Activated CD4-positive, alpha-beta T cell treated with anti-CD3 and anti-CD28 coated beads, Interleukin-2, Interleukin-6, amounts not matched to agents 100 ng/mL and 50 ng/mL, durations not matched to agents 16 hours and 8 hours (primary cell): ENCODE results near the gene PRKCA.

Experiments used
- DNase-seq: peaks from one replicate; pipeline ENCODE4 v3.0.0-alpha.2; 2020

PRKCA gene

DNA sequence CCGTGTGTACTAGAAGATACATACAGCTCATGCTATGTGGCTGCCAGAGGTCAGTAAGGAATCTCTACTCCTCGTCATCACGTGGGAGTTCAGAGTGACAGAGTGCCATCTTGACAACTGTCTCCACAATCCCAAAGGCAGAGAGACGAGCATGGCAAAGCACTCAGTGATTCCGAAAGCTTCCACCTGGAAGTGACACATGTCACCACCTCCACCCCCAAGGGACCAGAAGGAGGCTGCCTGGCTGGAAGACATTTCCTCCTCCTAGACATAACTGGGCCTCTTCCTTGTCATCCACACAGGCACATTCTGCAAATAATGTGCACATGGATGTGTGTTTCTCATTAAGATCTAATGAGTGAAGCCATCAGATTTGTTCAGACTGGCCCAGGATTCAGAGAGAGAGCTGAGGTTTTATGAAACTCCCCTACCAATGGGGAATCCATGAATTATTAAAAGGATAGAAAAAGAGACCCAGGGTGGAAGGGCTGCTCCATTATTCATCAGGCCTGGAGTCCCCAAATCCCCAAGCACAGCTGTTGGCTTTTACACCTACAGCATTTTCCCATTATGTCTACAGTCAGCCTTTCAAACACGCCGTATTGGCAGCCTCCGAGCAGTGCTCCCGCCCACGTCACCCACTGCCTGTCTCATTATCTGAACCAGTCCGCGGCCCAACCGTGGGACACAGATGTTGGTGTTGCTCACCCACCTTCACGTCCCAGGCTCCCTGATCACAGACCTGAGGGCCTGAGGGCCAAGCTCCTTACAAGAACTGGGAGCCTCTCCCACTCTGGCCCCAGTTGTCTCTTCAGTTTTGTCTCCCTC lies 529.2 kb downstream of the PRKCA start:
- DNase-seq, result no peak

DNA sequence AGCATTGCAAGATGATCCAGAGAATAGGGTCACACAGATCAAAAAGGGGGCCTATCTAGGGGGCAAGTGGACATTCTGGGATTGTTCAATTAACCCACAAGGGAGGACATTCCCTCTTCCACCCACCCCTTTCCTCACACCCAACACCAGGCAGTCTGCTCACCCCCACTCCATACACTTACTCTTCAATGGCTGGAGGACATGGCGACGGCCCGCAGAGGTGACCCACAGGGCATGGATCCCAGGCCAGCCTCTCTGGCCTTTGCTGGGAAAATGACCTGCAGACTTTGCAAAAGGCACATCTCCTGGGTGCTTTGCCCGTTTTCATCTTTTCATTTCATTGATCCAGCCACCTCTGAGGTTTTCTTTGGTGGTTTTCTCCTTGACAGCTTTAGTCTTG lies 530.8 kb downstream of the PRKCA start:
- no peak for DNase-seq

DNA sequence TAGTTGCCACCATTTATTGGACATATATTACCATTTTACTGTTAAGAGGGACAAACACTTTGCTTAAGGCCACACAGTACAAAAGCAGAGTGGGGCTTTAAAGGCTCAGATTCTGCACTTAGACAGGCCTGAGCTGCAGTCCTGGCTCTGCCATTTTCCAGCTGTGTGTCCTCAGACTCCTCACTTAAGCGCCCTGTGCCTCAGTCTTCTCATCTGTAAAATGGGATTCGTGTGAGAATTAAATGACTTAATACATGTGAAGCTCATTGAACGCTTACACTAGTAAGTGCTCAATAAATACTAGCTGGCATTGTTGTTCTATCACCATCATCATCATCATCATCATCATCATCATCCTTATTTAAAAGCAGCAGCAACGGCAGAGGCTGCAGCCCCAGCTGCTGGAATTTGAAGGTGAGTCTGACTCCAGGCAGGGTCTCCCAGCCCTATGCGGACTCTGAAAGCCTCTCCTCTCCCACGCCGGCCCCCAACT lies 532.1 kb downstream of the PRKCA start:
- no peak for DNase-seq

DNA sequence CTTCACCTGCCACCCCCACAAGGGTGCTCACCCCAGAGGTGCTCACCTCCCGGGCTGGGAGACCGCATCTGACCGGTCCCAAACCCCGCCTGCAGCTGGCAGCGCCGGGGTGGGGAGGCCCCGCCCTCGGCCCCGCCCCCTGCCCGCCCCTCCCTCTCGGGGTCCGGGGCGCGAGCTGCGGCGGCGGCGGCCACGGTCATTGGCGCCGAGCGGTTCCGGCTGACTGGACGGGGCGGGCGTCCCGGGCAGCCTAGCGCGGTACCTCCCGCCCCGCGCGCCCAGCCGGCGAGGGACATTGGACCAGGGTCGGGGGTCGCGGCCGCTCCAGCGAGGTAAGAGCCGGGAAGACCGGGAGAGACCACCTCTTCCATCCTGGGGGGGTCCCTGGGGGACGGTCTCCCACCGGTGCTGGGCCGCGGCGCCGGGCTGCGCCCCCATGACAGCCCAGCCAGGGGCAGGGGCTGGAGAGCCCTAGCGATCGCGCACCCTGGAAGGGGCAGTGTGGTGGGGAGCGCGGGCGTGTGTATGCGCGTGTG lies 532.6 kb downstream of the PRKCA start, which contains the start of gene CACNG5:
Gene CACNG5 (plus strand): TSS at position 199 of the 536 bp plus-strand sequence. CDS start 42,216 bp downstream, outside the sequence.
- no peak for DNase-seq

DNA sequence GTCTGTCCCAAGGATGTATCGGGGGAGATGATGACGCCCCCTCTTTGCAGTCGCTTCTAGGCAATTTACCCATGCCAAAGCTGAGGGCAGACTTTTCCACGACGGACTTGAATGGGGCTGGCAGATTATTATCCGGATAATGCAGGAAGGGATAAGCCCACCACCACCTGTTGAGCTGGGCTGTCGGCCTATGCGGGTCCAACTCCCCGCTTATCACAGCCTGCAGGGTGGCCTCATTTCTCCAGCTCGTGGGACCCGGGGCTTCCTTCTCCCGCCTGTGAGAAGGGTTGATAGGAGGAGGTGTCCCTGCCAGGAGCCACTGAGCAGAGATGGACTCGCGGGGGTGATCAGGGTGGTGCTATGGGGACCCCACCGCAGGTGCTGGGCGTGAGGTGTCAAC lies 533.1 kb downstream of the PRKCA start:
- no peak for DNase-seq

DNA sequence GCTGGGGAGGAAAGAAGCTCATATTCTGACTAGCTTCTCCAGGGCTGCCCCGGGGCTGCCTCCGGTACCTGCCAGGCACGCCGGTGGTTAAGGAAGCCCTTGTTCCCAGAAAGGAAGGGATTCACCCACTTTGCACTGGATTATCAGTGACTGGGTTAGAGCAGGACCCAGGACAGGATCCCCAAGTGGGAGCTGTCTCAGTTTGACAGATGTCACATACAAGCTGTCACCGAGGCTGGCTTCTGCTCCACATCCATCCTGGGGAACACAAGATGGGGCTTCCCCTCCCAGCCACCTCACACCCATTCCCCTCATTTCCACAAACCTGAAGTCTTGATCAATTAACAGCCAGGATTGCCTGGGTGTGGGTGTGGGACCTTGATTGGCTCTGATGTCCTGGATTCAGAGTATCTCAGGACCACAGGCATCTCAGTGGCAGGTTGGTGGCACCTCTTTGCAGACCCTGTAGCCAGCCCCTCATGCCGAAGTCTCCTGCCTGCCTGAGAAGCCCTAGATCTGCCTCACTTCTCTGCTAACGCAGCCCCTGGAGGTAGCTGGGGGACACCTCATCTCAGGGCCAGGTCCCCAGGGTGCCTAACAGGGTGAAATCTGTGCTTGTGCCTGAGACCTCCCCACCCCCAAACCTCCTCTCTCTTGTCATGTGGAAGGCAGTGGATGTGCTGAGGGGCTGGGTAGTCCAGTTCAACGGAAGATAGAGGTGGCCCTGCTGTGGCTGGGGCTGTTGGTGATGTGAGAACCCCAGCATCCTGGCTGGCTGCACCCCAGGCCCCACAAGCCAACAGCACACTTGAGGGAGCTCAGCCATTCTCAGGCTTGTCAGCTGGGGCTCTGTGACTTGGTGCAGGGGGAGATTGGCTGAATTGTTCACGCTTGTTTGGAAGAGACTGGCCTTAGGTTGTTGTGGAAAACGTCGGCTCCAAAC lies 533.9 kb downstream of the PRKCA start:
- no peak for DNase-seq

DNA sequence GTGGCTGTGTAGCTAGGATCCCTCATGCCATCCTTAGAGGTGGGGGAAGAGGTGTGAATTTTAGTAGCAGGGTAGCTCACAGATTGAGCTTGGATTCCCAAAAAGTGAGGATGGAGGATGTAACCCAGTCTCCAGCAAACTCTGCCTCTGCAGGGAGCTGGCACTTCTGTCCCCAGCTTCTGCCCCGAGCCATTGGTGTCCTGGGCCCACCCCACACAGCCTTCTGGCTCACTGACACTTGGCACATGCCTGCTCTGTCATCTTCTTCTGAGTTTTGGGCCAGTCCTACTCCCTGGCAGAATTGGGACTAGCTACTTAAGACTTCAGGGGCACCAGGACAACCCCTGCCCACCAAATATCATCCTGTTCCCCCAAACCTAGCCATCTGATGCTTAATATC lies 534.8 kb downstream of the PRKCA start:
- DNase-seq, result no peak

DNA sequence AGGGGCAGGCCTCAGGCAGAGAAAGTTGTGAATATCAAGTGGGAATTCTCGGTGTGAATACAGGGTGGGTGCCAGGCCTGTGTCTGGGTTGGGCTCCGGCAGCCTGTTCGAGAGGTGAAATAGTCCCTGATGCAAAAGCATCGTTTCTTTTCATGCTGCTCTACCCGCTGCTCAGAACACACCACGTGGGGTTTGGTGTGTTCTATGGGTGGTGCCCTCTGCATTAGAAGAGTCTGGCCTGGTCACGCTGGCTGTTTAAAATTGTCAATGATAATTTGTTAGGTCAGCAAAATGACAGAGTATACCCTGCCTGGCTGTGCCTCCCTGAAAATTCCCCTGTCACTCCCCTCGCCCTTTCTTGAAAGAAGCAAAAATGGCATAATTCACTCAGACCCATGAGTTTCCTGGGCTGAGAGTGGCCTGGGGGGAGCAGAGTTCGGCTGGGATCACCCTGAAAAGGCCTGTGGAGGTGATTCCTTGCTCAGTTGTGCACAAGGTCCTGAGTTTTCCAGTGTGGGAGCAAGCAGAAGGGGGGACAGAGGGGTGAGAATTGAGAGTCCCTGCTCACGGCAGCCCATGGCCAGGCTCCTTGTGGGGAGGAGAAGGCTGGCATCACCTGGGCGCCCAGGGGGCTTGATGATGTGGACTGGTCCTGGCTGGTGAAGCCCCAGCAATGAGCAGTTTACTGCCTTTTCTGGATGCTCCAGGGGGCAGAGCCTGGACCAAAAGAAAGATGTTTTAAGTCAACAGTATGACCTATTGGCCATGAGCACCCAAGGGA lies 535.7 kb downstream of the PRKCA start:
- DNase-seq, result no peak

DNA sequence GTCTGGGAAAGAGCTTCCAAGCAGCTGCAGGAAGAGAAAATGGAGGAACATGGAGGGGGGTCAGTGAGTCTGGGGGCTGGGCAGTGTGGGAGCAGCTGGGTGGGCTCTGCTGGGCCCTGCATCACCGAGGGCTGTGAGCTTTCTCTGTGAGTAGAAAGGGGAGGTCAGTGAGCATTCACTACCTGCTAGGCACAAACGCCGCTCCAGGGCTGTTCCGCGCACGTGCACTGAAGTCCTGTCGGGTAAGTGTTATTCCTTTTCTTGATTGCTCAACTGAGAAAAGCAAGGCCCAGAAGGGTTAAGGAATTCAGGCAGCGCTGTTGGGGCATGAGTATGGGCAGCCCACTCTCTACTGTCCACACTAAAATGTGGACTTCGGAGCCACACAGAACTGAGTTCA lies 537.2 kb downstream of the PRKCA start:
- DNase-seq, result no peak

DNA sequence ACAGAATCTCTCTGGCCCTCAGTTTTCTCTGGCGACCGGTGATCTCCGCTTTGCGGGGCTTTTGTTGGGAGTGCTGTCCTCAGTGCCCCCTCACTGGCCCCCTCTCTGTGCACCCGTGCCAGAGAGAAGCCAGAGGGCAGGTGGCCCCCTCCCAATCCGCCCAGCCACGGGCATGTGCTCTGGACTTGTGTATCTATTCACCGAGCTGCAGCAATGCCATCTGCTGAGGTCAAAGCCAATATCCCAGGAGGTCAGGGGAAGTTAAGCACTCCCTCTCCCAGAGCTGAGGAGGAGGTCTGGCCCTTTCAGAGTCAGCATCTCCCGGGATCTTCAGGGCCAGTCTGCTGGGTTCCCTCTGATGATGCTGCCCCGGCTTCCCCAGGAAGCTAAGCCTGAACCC lies 537.6 kb downstream of the PRKCA start:
- no peak for DNase-seq

DNA sequence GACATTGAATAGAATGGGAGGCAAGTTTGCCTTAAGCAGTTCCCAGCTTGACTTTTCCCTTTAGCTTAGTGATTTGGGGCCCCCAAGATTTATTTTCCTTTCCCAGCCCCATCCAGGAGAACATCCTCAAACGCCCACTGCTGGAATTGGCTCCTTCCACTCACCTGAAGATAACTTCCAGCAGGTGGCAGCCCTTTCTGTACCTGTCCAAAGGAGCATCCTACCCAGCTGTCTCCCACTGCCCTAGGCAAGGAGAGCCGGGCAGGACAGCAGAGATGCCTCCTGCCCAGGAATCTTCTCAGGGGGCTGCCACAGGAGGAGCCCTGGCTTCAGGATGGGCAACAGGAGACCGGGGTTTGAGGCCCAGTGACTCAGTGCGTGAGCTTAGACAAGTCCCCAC lies 538.9 kb downstream of the PRKCA start:
- DNase-seq, result no peak

DNA sequence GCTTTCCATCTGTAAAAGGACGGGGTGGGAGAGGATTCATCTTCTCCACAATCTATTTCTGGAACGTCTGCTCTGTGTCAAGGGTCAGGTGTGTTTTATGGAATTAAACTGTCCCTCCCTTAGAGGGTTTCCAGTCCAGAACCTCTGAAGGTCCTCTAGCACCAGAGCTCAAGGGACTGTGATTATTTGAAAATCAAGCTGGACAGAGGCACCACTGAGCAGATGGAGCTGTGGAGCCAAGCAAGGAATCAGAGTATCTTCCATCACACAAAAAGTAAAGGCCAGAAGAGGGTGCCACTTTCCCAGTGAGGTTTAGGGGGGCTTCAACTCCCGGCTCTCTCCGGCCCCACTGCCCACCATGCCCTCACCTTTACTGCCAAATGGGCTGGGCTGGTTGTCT lies 539.3 kb downstream of the PRKCA start:
- no peak for DNase-seq

DNA sequence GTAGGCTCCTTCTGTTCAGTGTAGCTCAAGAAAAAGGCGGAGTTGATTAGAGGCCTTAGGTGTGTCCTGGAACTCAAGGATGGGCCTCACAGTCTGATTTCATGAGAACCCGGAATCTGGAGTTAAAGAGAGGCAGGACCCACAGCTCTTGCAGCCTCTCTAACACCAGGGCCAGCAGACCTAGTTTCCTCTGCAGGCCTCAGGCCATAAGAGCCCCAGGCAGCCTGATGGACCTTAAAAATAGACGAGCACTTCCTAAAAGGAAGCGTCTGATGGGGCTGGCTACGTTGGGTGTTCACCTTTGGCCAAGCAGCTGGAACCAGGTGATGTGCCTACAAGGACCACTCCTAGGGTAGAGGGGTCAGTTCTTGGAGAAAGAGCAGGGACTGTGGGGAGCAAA lies 540.1 kb downstream of the PRKCA start:
- no peak for DNase-seq

DNA sequence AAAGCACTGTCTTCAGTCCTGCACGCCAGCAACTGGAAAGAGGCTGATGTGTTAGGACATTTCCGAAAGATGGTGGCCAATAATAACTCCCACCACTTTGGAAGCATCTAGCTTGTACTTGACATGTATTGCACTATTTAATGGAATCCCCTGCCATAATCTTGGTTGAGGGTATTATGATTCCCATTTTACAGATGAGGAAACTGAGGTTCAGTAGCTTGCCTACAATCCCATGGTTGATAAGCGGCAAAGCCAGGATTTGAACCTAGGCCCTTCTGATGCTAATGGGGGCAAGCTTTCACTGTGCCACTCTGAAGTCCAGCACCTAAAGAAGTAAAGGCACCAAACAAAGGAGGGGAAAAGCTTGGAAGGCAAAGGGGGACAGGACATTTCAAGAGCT lies 540.5 kb downstream of the PRKCA start:
- DNase-seq, result no peak

DNA sequence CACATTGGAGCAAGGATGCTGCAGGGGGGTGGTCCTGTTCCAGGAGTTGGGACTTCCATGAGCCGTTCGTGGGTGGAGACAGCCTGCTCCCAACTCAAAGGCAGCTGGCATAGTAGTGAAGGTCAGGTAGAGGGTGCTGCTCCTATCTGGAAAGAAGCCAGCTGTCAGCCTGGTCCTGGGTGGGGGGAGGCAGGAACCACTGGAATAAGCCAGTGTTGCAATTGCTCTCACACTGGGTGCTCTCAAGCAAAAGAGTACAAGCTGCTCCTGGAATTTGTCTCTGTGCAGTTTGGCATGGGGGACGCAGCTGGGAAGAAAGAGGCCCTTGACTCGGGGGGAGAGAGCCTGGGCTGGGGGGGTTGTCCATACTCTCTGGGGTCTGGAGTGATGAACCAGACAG lies 541.2 kb downstream of the PRKCA start:
- no peak for DNase-seq

DNA sequence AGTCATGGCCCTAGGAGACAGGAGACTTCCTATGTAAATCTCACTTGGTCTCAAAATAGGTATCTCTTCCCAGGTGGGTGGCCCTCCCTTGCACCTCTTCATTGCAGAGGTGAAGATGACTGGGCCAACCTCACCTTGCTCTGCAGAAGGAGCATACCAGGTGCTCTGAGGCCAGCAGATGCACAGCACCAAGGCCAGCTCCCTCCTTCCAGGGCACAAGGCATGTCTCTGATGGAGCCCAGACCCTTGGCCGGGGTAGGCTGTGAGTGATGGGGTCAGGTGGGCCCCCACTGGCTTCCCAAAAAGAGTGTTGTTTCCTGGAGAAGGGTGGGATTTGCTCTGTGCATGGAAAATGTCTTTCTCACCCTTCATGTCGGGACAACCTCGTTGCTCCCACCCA lies 545.3 kb downstream of the PRKCA start:
- DNase-seq, result no peak

DNA sequence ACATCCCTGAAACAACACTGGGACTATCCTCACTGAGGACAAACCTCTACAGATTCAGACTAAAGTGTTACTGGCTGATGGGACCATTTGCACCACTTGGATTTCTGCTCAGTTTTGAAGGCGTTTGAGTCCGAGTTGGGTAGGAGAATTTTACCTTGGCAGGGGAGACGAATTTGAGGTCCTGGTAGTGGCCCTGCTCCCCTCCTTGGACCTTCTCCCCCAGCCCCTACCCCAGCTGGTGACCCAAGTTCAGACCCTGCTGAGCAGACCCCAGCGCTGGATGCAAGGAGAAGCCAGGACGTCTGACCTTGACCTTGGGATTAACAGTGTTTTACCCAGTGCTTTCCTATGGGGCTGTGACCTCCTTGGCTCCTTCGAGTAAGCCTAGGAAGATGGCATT lies 546.1 kb downstream of the PRKCA start:
- no peak for DNase-seq

DNA sequence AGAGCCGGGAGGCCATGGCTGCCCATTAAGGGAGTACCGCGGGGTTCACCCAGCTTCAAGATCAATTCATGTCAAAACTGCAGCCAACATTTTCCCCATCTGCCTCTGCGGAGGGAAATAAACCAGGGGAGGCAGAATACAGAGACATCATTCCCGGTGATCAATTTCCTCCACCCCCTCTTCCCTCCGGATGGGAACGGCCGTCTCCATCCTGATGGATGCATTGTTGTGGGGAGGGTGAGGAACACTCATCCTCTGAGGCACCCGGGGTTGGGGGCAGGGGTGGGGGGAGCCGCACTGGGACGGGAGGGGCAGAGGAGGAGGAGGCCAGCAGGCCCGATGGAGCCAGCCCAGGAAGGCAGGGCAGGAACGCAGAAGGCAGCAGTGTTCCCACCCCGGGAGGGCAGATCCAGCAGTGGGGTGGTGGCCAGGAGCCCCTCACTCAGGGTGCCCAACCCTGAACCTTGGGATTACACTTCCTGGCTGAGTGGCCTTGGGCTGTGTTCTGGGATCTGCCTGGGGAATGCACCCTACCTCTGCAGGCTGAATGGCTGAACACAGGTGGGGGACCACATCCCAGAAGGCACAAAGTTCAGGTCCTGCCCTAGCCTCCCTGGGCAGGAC lies 546.7 kb downstream of the PRKCA start:
- DNase-seq, result no peak

DNA sequence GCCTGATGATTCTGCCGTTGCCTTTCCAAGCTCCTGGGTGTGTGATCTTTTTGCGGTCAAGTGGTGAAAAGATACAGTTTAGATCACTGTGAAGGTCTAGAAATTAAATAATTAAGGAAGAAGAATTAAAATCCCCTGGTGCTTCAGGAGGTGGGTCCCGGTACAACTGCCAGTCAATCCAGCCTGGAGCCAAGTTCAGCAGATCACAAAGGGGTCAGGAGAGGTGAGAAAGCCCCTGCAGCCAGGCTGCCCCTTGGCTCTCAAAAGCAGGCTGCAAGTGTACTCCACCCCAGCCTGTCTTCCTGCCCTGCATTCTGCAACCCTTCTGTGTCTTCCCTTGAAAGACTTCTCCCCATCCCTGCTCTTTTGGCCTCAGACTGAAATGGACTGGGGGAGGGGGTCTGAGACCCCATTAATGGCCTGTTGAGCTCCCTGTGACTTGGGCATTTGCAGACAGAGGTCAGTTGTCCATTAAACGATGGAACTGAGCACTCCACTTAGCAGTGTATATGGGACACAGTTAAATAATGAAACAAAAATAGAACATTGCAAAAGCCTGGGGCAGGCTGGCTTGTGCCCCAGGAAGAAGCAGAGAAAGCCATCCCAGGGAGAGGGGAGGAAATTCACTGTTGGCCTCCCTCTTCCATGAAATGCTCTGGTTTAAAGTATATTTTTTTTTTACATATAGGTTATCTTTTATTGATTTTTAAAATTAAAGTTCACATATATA lies 547.6 kb downstream of the PRKCA start:
- DNase-seq, result no peak

DNA sequence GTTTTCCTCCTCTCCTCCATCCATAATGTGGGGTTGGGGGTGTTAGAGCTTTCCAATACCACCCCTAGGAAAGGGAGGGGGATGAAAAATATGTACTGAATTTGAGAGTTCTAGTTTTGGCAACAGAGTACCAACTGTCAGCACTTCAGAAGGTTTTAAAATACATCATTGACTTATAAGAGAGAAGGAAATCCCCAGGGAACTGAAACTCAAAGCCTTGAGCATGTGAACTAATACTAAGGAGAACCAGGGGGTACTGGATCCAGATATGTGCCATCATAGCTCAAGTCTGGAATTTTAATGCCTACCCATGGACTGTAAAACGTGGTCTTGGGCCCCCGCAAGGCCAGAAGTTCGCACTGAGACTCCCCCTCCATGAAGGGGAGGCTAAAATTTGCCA lies 548.3 kb downstream of the PRKCA start:
- DNase-seq, result no peak

DNA sequence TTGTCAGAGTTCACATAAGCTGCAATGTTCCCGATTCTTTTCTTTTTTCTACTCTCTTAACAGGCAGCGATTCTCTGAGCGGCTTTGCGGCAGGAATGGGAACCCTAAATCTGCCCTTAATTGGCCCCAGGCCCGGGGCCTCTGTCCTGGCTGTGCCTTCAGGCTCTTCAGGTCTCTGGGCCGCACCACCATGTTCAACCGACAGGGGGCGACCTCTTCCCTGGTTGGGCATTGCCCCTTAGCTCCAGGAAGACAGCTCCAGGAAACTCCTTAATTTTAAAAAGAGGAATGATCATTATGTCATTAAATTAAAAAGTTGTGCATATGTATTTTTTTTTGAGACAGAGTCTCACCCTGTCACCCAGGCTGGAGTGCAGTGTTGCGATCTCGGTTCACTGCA lies 552.8 kb downstream of the PRKCA start:
- DNase-seq, result peak; percentile 28
